Stimulated activated CD8-positive, alpha-beta memory T cell treated with anti-CD3 and anti-CD28 coated beads, Interleukin-2, amount 100 ng/mL, for 1 hour (primary cell): Measurements from ENCODE around the gene MUC3A.
"Not testable (repeated sequence)": the region's sequence is repeated elsewhere in the genome, so short reads cannot be mapped to it uniquely, and the experiment has no call there.

Source experiments
- DNase-seq, 2 donors: peaks; one replicate each; pipeline ENCODE4 v3.0.0-alpha.2; 2020; ENCODE audit warnings: low read depth in 2 of 2

The MUC3A gene

GRCh38 chr7:100969066-100969615 is 19.8 kb downstream of the MUC3A start, which contains the start of gene MUC12:
Gene MUC12 (plus strand): TSS chr7:100969565. CDS start chr7:100969623, 58 bp downstream.
- no peak for DNase-seq

GRCh38 chr7:100971111-100972001 is 22.0 kb downstream of the MUC3A start:
- DNase-seq: no peak

- DNase-seq: no peak
Observed at GRCh38 chr7:100972002-100972347, 22.6 kb downstream of the MUC3A start.

GRCh38 chr7:100974021-100974420 is 24.7 kb downstream of the MUC3A start:
- no peak for DNase-seq

- DNase-seq: no peak
Observed at GRCh38 chr7:100975371-100975821, 26.1 kb downstream of the MUC3A start.

- no peak for DNase-seq
Observed at GRCh38 chr7:100978300-100978699, 29.0 kb downstream of the MUC3A start.

- DNase-seq: no peak
Observed at GRCh38 chr7:100983451-100984187, 34.3 kb downstream of the MUC3A start.

- not testable (repeated sequence) for DNase-seq
Observed at GRCh38 chr7:100984241-100984918, 35.0 kb downstream of the MUC3A start.

GRCh38 chr7:100985033-100985797 is 35.9 kb downstream of the MUC3A start:
- not testable (repeated sequence) for DNase-seq

GRCh38 chr7:100991631-100992030 is 42.3 kb downstream of the MUC3A start:
- no peak for DNase-seq

GRCh38 chr7:100992280-100992679 is 42.9 kb downstream of the MUC3A start:
- not testable (repeated sequence) for DNase-seq

- DNase-seq: not testable (repeated sequence)
Observed at GRCh38 chr7:100994671-100995070, 45.3 kb downstream of the MUC3A start.

- DNase-seq: not testable (repeated sequence)
Observed at GRCh38 chr7:100998530-100998929, 49.2 kb downstream of the MUC3A start.

GRCh38 chr7:100999334-100999733 is 50.0 kb downstream of the MUC3A start:
- DNase-seq: not testable (repeated sequence)

- not testable (repeated sequence) for DNase-seq
Observed at GRCh38 chr7:101000025-101000424, 50.7 kb downstream of the MUC3A start.

- DNase-seq: not testable (repeated sequence)
Observed at GRCh38 chr7:101002333-101002732, 53.0 kb downstream of the MUC3A start.

GRCh38 chr7:101007361-101007760 is 58.0 kb downstream of the MUC3A start:
- not testable (repeated sequence) for DNase-seq

- DNase-seq: no peak
Observed at GRCh38 chr7:101009629-101010028, 60.3 kb downstream of the MUC3A start.

GRCh38 chr7:101012931-101013330 is 63.6 kb downstream of the MUC3A start:
- no peak for DNase-seq

GRCh38 chr7:101015626-101016025 is 66.3 kb downstream of the MUC3A start:
- DNase-seq: no peak
